Measurements from ENCODE around the gene DIP2A.

DIP2A gene, protein sequence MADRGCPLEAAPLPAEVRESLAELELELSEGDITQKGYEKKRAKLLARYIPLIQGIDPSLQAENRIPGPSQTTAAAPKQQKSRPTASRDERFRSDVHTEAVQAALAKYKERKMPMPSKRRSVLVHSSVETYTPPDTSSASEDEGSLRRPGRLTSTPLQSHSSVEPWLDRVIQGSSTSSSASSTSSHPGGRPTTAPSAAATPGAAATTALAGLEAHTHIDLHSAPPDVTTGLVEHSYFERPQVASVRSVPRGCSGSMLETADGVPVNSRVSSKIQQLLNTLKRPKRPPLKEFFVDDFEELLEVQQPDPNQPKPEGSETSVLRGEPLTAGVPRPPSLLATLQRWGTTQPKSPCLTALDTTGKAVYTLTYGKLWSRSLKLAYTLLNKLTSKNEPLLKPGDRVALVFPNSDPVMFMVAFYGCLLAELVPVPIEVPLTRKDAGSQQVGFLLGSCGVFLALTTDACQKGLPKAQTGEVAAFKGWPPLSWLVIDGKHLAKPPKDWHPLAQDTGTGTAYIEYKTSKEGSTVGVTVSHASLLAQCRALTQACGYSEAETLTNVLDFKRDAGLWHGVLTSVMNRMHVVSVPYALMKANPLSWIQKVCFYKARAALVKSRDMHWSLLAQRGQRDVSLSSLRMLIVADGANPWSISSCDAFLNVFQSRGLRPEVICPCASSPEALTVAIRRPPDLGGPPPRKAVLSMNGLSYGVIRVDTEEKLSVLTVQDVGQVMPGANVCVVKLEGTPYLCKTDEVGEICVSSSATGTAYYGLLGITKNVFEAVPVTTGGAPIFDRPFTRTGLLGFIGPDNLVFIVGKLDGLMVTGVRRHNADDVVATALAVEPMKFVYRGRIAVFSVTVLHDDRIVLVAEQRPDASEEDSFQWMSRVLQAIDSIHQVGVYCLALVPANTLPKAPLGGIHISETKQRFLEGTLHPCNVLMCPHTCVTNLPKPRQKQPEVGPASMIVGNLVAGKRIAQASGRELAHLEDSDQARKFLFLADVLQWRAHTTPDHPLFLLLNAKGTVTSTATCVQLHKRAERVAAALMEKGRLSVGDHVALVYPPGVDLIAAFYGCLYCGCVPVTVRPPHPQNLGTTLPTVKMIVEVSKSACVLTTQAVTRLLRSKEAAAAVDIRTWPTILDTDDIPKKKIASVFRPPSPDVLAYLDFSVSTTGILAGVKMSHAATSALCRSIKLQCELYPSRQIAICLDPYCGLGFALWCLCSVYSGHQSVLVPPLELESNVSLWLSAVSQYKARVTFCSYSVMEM (N-terminal part only)

GRCh38 chr21:46458315-46459023 is at the start of gene DIP2A:
Gene DIP2A, plus strand, starts transcription at chr21:46458891. Its CDS starts 241 bp downstream, at chr21:46459132.
- DNase-seq: peak; percentile 94

GRCh38 chr21:46409641-46410406 is 48.9 kb upstream of the DIP2A start:
- DNase-seq: no peak

DNA sequence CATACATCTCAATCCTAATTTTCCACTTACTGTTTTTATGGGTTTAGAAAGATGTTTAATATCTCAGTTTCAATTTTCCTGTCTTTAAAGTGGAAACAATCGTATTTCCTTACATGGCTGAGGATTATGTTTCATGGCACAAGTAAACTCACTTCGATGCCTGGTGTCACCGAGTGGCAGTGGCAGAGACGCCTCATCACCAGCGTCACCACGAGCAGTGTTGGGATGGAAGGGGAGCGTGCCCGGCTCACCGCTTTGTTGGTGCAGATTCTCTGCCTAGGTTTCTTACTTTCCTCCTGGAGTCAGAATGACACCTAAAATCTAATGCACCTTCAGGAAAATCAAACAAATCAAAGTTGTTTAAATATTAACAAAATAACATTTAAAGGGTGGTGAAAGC is 48.2 kb upstream of the DIP2A start:
- DNase-seq: no peak

- DNase-seq: no peak
These were observed 47.5 kb upstream of the DIP2A start for GRCh38 chr21:46411236-46411635.

DNA sequence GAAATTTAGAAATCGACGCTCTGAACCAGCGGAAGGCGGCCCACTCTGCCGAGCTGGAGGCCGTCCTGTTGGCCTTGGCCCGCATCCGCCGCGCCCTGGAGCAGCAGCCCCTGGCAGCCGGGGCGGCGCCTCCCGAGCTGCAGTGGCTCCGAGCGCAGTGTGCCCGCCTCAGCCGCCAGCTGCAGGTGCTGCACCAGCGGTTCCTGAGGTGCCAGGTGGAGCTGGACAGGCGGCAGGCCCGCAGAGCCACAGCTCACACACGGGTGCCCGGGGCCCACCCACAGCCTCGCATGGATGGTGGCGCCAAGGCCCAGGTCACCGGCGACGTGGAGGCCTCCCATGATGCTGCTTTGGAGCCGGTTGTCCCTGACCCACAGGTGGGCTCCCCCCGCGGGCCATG is 47.0 kb upstream of the DIP2A start:
- DNase-seq: no peak

DNA sequence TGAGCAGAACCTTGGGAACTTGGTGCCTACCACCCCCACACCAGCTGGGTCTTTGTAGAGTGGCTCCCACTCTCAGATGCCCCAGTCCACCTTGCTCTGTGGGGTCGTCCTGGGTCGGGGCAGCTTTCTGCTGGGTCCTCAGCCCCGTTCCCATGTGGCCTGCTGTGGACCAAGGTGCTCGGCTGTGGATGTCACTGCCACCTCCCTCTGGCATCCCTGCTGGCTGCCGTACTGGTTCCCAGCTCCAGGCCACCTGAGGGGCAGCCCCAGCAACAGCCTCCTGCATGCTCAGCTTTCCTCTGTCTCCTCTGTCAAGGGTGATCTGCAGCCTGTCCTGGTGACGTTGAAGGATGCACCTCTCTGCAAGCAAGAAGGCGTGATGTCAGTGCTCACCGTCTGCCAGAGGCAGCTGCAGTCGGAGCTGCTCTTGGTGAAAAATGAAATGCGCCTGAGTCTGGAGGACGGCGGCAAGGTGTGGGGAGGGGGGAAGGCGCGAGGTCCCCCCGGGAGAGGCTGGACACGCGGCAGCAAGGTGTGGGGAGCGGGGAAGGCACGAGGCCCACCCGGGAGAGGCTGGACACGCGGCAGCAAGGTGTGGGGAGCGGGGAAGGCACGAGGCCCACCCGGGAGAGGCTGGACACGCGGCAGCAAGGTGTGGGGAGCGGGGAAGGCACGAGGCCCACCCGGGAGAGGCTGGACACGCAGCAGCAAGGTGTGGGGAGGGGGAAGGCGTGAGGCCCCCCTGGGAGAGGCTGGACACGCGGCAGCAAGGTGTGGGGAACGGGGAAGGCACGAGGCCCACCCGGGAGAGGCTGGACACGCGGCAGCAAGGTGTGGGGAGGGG is 45.9 kb upstream of the DIP2A start:
- DNase-seq: no peak

GRCh38 chr21:46413365-46413696 is 45.4 kb upstream of the DIP2A start:
- DNase-seq: no peak

GRCh38 chr21:46414965-46415275 is 43.8 kb upstream of the DIP2A start:
- no peak for DNase-seq

- DNase-seq: no peak
These were observed 42.1 kb upstream of the DIP2A start for GRCh38 chr21:46416551-46416950.

DNA sequence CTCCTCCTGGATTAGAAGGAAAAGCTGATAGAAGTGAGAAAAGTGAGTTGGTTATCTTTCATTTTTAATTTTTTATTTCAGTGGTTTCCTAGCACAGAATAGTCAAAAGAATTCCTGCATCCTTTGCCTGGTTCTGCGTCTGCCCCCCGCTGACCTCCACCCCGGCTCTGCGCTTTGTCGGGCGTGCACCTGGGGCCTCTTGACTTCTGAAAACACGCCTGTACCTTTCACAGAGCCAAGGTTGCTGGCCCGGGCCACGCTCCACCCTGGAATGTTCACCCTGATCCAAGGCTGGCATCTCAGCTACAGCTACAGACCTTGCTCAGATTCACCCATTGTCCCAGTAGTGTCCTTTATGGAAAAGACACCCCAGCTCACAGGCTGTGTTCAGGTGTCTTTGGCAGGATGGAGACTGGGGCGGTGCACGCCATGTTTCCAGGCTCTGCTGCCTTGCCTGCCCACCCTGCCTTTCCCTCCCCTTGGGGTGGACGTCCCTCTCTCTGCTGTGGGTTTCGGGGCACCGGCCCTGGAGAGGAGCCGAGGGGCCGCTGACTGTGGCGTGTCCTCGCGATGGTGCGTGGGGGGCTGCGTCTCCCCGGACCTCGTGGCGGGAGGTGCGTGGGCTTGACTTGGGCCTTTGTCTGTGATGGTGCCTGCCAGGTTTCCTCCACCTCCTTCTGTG is 40.3 kb upstream of the DIP2A start:
- DNase-seq: no peak

GRCh38 chr21:46420241-46421190 is 38.2 kb upstream of the DIP2A start:
- no peak for DNase-seq

- no peak for DNase-seq
These were observed 37.4 kb upstream of the DIP2A start for GRCh38 chr21:46421191-46421750.

- DNase-seq: no peak
These were observed 36.7 kb upstream of the DIP2A start for GRCh38 chr21:46421756-46422555.

GRCh38 chr21:46422636-46423241 is 36.0 kb upstream of the DIP2A start:
- no peak for DNase-seq

DNA sequence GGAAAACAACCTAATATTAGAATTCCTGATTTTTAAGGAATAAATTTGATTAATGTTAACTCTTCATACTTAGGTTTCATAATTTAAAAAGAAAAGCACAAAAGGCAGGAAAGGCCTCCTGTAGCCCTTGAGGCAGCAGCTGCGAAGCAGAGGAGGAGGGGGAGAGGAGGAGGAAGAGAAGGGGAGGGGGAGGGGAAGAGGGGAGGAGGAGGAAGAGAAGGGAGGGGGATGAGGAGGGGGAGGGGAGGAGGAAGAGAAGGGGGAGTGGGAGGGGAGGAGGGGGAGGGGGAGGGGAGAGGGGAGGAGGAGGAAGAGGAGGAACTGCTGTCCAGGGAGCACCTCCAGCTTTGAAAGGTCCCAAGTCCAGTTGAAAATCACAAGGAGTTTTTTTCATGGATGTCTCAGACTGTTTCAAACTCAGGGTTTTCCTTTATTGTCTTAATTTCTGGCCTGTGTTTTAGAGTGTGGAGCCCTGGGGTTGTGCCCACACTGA is 35.1 kb upstream of the DIP2A start:
- no peak for DNase-seq

GRCh38 chr21:46424039-46424591 is 34.6 kb upstream of the DIP2A start:
- DNase-seq: no peak

GRCh38 chr21:46424621-46425020 is 34.1 kb upstream of the DIP2A start:
- no peak for DNase-seq

Measured in MV-4-11 (cell line).